HG03108 (cell line): Measurements from ENCODE around the gene PRICKLE1.

Source experiments
- ATAC-seq: cut with Tn5 transposase; IDR thresholded peaks from one replicate; pipeline ENCODE4 v1.9.1; 2021; ENCODE audit warnings: moderate library complexity; ENCODE audit not compliant: unreplicated experiment

PRICKLE1 gene

GRCh38 chr12:42589465-42590329 lies at the start of gene PRICKLE1:
Gene PRICKLE1 (minus strand): TSS chr12:42589746. CDS start chr12:42472516, 117,230 bp downstream.
- peak; percentile 65 for ATAC-seq

- ATAC-seq: no peak
Measured at GRCh38 chr12:42638697-42639096, 49.2 kb upstream of the PRICKLE1 start.

GRCh38 chr12:42638011-42638410 lies 48.5 kb upstream of the PRICKLE1 start:
- ATAC-seq: no peak

- ATAC-seq: no peak
Measured at GRCh38 chr12:42636993-42637392, 47.4 kb upstream of the PRICKLE1 start.

GRCh38 chr12:42633594-42633993 lies 44.0 kb upstream of the PRICKLE1 start:
- no peak for ATAC-seq

GRCh38 chr12:42631513-42631912 lies 42.0 kb upstream of the PRICKLE1 start:
- no peak for ATAC-seq

GRCh38 chr12:42630314-42630713 lies 40.8 kb upstream of the PRICKLE1 start:
- ATAC-seq: no peak

GRCh38 chr12:42627151-42627550 lies 37.6 kb upstream of the PRICKLE1 start:
- no peak for ATAC-seq

- ATAC-seq: no peak
Measured at GRCh38 chr12:42625611-42626010, 36.1 kb upstream of the PRICKLE1 start.

GRCh38 chr12:42617622-42618021 lies 28.1 kb upstream of the PRICKLE1 start:
- ATAC-seq: no peak

- ATAC-seq: no peak
Measured at GRCh38 chr12:42615006-42615405, 25.5 kb upstream of the PRICKLE1 start.

GRCh38 chr12:42612231-42612613 lies 22.7 kb upstream of the PRICKLE1 start:
- ATAC-seq: no peak

GRCh38 chr12:42611571-42612230 lies 22.2 kb upstream of the PRICKLE1 start:
- ATAC-seq: no peak

GRCh38 chr12:42609605-42610004 lies 20.1 kb upstream of the PRICKLE1 start:
- ATAC-seq: no peak

GRCh38 chr12:42608196-42608825 lies 18.8 kb upstream of the PRICKLE1 start:
- no peak for ATAC-seq

GRCh38 chr12:42607584-42608058 lies 18.1 kb upstream of the PRICKLE1 start:
- ATAC-seq: no peak

- no peak for ATAC-seq
Measured at GRCh38 chr12:42606471-42606870, 16.9 kb upstream of the PRICKLE1 start.

GRCh38 chr12:42605685-42606084 lies 16.1 kb upstream of the PRICKLE1 start:
- ATAC-seq: no peak

GRCh38 chr12:42603246-42603990 lies 13.9 kb upstream of the PRICKLE1 start:
- no peak for ATAC-seq

- no peak for ATAC-seq
Measured at GRCh38 chr12:42593874-42594273, 4.3 kb upstream of the PRICKLE1 start.
